ENCODE data around the gene DLG2.

DNA sequence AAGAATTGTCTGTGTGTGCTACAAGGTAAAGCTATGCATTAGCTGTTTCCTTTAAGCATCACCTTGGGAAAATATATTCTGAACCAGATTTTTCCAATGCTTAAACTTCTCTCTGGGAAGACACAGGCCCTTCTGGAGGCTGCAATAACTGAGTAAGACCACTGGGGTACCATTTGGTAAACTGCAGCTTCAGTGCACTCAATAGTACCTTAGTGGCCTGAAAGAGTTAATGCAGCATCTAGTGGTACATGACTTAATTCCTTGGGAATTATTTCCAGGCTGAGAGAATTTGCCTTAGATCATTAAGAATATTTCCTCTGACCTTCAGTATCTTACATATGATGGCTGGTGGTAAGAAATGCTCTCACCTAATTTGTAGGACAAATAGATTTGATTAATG is 727.4 kb downstream of the DLG2 start:
- TF ChIP-seq JUN (IDR thresholded peaks at IDR 0.05; ENCODE audit: borderline replicate concordance, insufficient read depth, insufficient read length, low read depth) = no peak
- TF ChIP-seq POLR2A (IDR thresholded peaks at IDR 0.05; ENCODE audit: low read depth, low read length) = no peak
- TF ChIP-seq, protein P1, sequence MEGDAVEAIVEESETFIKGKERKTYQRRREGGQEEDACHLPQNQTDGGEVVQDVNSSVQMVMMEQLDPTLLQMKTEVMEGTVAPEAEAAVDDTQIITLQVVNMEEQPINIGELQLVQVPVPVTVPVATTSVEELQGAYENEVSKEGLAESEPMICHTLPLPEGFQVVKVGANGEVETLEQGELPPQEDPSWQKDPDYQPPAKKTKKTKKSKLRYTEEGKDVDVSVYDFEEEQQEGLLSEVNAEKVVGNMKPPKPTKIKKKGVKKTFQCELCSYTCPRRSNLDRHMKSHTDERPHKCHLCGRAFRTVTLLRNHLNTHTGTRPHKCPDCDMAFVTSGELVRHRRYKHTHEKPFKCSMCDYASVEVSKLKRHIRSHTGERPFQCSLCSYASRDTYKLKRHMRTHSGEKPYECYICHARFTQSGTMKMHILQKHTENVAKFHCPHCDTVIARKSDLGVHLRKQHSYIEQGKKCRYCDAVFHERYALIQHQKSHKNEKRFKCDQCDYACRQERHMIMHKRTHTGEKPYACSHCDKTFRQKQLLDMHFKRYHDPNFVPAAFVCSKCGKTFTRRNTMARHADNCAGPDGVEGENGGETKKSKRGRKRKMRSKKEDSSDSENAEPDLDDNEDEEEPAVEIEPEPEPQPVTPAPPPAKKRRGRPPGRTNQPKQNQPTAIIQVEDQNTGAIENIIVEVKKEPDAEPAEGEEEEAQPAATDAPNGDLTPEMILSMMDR (IDR thresholded peaks at IDR 0.05; ENCODE audit: extremely low read depth in 1 of 2, insufficient read depth in 1 of 2, low read depth in 1 of 2, low read length in 2 of 2) = no peak
- TF ChIP-seq POLR2AphosphoS5 (IDR thresholded peaks at IDR 0.05; ENCODE audit: insufficient read depth, low read depth, low read length) = no peak
